HT1080 (cell line): ENCODE measurements around the gene PIGM. TPM values are rescaled to one million over a fixed set of nuclear protein-coding genes. Genes with fewer than 3 reads are reported as not detected.

Experiments used
- DNase-seq: peaks from one replicate; pipeline ENCODE4 v3.0.0-alpha.2; 2015; ENCODE audit warnings: low read depth
- total RNA-seq: library from RNA; depleted of rRNA; stranded (reverse); fragments of >200 nt; shearing (Covaris generic); gene quantifications from 2 replicates; pipeline ENCODE4 v1.2.3, GENCODE V29; 2014

PIGM gene
- total RNA-seq, 1 experiment from 2014 or later = 5.8 TPM

GRCh38 chr1:160022330-160023310 is 9.2 kb downstream of the PIGM start:
- DNase-seq = no peak

- DNase-seq = no peak
Measured at GRCh38 chr1:160021376-160022074, 10.3 kb downstream of the PIGM start.

- no peak for DNase-seq
Measured at GRCh38 chr1:160020196-160020595, 11.6 kb downstream of the PIGM start.

- DNase-seq = peak; percentile 53
Measured at GRCh38 chr1:160018900-160019299, 12.9 kb downstream of the PIGM start.

- no peak for DNase-seq
Measured at GRCh38 chr1:160018347-160018746, 13.4 kb downstream of the PIGM start.

- DNase-seq = no peak
Measured at GRCh38 chr1:160017592-160017991, 14.2 kb downstream of the PIGM start.

GRCh38 chr1:160011781-160012180 is 20.0 kb downstream of the PIGM start:
- no peak for DNase-seq

- DNase-seq = no peak
Measured at GRCh38 chr1:160009801-160010200, 22.0 kb downstream of the PIGM start.

- DNase-seq = no peak
Measured at GRCh38 chr1:160009081-160009480, 22.7 kb downstream of the PIGM start.

- DNase-seq = peak; percentile 47
Measured at GRCh38 chr1:160007577-160008200, 24.1 kb downstream of the PIGM start.

- peak; percentile 69 for DNase-seq
Measured at GRCh38 chr1:160006312-160006940, 25.4 kb downstream of the PIGM start.

GRCh38 chr1:160005070-160005469 is 26.7 kb downstream of the PIGM start:
- no peak for DNase-seq

- DNase-seq = no peak
Measured at GRCh38 chr1:160004425-160004824, 27.4 kb downstream of the PIGM start.

GRCh38 chr1:160004001-160004400 is 27.8 kb downstream of the PIGM start:
- DNase-seq = no peak

GRCh38 chr1:160001440-160001839 is 30.4 kb downstream of the PIGM start:
- no peak for DNase-seq

- peak; percentile 71 for DNase-seq
Measured at GRCh38 chr1:159999204-159999603, 32.6 kb downstream of the PIGM start.

GRCh38 chr1:159996653-159997052 is 35.1 kb downstream of the PIGM start:
- peak; percentile 97 for DNase-seq

- DNase-seq = no peak
Measured at GRCh38 chr1:159994896-159995295, 36.9 kb downstream of the PIGM start.

GRCh38 chr1:159993911-159994310 is 37.9 kb downstream of the PIGM start:
- no peak for DNase-seq

- no peak for DNase-seq
Measured at GRCh38 chr1:159992161-159992560, 39.6 kb downstream of the PIGM start.

- peak; percentile 44 for DNase-seq
Measured at GRCh38 chr1:159991513-159991912, 40.3 kb downstream of the PIGM start.
